Psoas muscle (tissue), 8 donors: ENCODE measurements around the gene TMEM119. TPM values are rescaled to one million over a fixed set of nuclear protein-coding genes. Genes with fewer than 3 reads are reported as not detected.

Source experiments
- ATAC-seq, 4 donors: fragments of 200-7000 bp; cut with Tn5 transposase; one replicate each; pipeline ENCODE4 v1.9.1; 2020; ENCODE audit warnings: moderate library complexity in 3 of 4, mild to moderate bottlenecking in 2 of 4
- DNase-seq, 2 donors: peaks; one replicate each; pipeline ENCODE4 v3.0.0-alpha.2; 2020
- H3K27ac ChIP-seq: fragments of 200-600 bp; one replicate; pipeline ENCODE4 v1.8.0; 2022
- H3K27me3 ChIP-seq, 3 donors: fragments of 200-600 bp in 1 of 3; one replicate each; pipeline versions ENCODE4 v1.6.1 to v1.8.0; 2013 to 2022; ENCODE audit warnings: low read length in 2 of 3, mild to moderate bottlenecking in 2 of 3, moderate library complexity in 1 of 3; ENCODE audit not compliant: insufficient read depth in 3 of 3
- H3K36me3 ChIP-seq, 2 donors: fragments of 200-600 bp in 1 of 2; one replicate each; pipeline versions ENCODE4 v1.6.1 to v1.8.0; 2013 to 2022; ENCODE audit warnings: low read depth in 1 of 2, mild to moderate bottlenecking in 1 of 2, moderate library complexity in 1 of 2; ENCODE audit not compliant: insufficient read depth in 1 of 2
- H3K4me1 ChIP-seq: fragments of 200-600 bp; one replicate; pipeline ENCODE4 v1.8.0; 2022
- H3K4me3 ChIP-seq: fragments of 200-600 bp; one replicate; pipeline ENCODE4 v1.8.0; 2022; ENCODE audit warnings: mild to moderate bottlenecking
- H3K9me3 ChIP-seq: fragments of 200-600 bp; one replicate; pipeline ENCODE4 v1.8.0; 2022
- WGBS, 3 donors: extraction: QIAGEN DNeasy Blood & Tissue Kit; methylation state at CpG; one replicate each; pipeline versions ENCODE4 v1.1.6 to v1.1.7; 2013; 5-methylcytosine and 5-hydroxymethylcytosine counted together
- intact Hi-C, 2 donors: fragments of 100-400 bp; cut with DNase I; formaldehyde crosslinking; loops; one replicate each; pipeline versions ENCODE4 v1.11.0 to v1.14.2; 2022
- polyA plus RNA-seq, 3 donors: library from polyadenylated mRNA; stranded (reverse); fragments of 200-250 nt; gene quantifications; one replicate each; pipeline ENCODE4 v1.2.3, GENCODE V29; 2013
- total RNA-seq, 4 donors: library from RNA; stranded (reverse); fragmentation: NEBNext Ultra II Directional in 2 of 4; extraction: Animal tissue kit (Norgen Biotek cat#: 25700) in 2 of 4; gene quantifications; one replicate each; pipeline versions ENCODE4 v1.2.1 to v1.2.4, GENCODE V29; 2021 to 2023
- TF ChIP-seq, protein P1 (sequence below): fragments of 200-600 bp; IDR thresholded peaks from one replicate; pipeline ENCODE4 v1.8.0; 2022; ENCODE audit warnings: antibody characterized with exemption
- donor health status: healthy with polysubstance abuse.
- donor health status: DM: no; HTN: no; CAD: no; lungs with moderate emphysema.
- donor health status: Bipolar disorder and iron deficiency.
- donor health status: healthy.
- donor health status: DM: yes; HTN: yes; CAD: no.
- donor health status: DM: no; HTN: no; CAD: no.
- donor health status: DM: no; HTN: no; CAD: no.
- donor health status: DM: yes; HTN: yes; CAD: no.

TMEM119 gene
- total and polyA plus RNA-seq, 7 donors: 0.25 to 2.6 (median 0.36) TPM

DNA sequence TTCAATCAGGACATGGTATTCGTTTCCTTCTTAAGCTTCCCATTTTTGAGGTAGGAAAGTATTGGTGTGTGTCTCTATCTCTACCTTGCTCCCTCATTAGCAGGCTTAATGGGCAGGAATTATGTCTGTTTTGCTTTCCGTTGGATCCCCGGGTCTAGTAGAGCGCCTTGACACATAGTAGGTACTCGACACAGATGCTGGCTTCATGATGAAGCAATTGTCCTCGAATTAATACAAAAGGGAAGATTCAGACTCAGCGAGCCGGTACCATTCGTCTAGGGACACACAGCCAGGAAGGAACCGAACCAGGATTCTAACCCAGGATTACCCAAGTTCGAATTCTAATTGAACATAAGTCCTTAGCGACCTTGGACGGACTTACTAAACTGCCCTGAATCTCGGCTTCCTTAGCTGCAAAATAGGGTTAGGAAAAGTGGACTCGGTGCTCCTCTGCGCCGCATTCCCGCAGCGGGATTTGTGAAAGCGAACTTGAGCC, 36.0 kb downstream of the TMEM119 start:
- DNase-seq (no peak), ATAC-seq (peak in 2 of 4 donors; percentile 4)
- Histone ChIP-seq H3K27ac (peak overlapping the region; percentile 97), H3K9me3 (no peaks in the 10 kb centered on the region), H3K4me1 (peaks cover 61% of the 10 kb centered on the region), H3K27me3 (no peaks in the 10 kb centered on the region), H3K4me3 (peak overlapping the region; percentile 76), H3K36me3 (peaks cover 12 to 42% of the 10 kb centered on the region in 2 donors)
- intact Hi-C loops: loop anchor here (5.0 to 10.0 kb wide), 4 partner anchors 243 to 530 kb away; partner anchors contain the start of genes SSH1 (in 2 of the 2) and ALKBH2 (in 1 of the 2)
- TF ChIP-seq, protein P1, sequence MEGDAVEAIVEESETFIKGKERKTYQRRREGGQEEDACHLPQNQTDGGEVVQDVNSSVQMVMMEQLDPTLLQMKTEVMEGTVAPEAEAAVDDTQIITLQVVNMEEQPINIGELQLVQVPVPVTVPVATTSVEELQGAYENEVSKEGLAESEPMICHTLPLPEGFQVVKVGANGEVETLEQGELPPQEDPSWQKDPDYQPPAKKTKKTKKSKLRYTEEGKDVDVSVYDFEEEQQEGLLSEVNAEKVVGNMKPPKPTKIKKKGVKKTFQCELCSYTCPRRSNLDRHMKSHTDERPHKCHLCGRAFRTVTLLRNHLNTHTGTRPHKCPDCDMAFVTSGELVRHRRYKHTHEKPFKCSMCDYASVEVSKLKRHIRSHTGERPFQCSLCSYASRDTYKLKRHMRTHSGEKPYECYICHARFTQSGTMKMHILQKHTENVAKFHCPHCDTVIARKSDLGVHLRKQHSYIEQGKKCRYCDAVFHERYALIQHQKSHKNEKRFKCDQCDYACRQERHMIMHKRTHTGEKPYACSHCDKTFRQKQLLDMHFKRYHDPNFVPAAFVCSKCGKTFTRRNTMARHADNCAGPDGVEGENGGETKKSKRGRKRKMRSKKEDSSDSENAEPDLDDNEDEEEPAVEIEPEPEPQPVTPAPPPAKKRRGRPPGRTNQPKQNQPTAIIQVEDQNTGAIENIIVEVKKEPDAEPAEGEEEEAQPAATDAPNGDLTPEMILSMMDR: no peak
- 1 to 2% (median 1%) methylated on average over 20 of the region's 20 CpGs for WGBS, 3 donors

DNA sequence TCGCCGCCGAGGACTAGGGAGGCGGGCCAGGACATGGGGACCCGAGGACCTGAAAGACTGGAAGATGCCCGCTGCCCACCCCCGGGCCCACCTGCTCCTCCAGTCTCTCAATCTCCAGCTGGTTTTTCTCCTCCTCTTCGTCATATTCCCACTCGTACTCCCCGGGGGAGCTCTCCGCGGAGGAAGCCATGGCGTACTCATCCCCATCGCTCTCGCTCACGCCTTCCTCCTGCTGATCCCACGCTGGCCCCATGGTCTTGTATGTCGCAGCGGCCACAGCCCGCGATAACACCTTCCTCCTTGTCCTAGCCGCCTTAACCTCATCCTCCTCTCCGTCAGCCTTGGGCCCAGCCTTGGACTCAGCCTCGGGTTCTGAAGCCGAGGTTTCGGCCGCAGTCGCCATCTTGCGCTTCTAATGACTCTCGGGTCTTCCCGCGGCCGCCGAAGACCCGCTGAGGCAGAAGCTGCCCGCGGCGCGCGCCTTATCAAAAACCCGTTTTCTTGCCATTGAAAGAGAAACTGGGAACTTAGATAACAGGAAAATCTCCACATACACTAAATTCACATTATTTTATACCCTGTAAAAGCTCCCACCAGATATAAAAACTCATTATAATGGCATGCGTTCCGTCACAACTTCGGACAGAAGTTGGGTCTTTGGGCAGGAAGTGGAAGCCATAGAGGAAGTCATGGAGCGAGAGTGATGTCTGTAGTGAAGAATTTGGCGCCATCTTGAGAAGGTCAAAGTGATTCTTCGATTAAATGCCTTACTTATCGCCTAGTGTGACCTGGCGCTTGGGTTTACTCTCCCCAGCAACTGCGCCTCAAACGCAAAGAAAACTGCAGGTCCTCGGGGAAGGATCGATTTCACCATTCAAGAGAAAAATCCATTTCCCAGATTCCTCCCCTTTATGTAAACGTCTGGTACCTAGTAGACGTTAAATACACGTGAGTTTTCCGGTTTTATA, 36.8 kb downstream of the TMEM119 start, which contains the start of gene SART3:
SART3 (minus strand) TSS at position 422 of the 968 bp plus-strand sequence; CDS start at position 403, 19 bp downstream.
- ATAC-seq: peak; percentile 61 to 79 (median 65)
- peaks cover 63% of the 10 kb centered on the region for H3K4me1 ChIP-seq

DNA sequence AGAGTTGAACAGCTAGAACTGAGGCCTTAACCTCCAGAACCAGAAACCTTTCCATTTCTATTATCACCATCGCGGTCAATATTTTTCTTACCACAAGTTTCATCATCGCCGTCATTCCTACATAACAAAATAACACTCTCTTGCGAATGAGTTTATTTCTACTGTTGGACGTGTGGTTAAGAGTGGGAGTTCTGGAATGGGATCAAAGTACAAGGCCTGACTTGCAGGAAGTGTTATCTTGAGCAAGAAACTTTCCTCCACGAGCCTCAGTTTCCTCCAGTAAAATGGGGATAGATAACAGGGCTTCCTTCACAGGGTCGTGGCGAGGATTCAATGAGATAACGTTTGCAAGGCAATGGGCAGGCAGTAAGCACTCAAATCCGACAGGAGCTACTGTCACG, 37.6 kb downstream of the TMEM119 start:
- Histone ChIP-seq H3K36me3 (peaks cover 12 to 35% of the 10 kb centered on the region in 2 donors), H3K4me1 (peaks cover 64% of the 10 kb centered on the region), H3K27me3 (no peaks in the 10 kb centered on the region), H3K9me3 (no peaks in the 10 kb centered on the region), H3K4me3 (peak overlapping the region; percentile 76), H3K27ac (peak overlapping the region; percentile 97)
- TF ChIP-seq, protein P1: no peak
- 1 to 2% (median 1%) methylated on average over 12 of the region's 12 CpGs for WGBS, 3 donors
- intact Hi-C loops: loop anchor here (5.0 to 10.0 kb wide), 4 partner anchors 244 to 532 kb away; partner anchors contain the start of genes SSH1 (in 2 of the 2) and ALKBH2 (in 1 of the 2)
- DNase-seq (no peak), ATAC-seq (no peak)

More for the DNA sequence above, 36.8 kb downstream of the TMEM119 start, which contains the start of gene SART3:
- H3K27ac ChIP-seq: peak within 1 kb of the TSS; percentile 97
- H3K27me3 ChIP-seq: no peaks in the 10 kb centered on the region
- peak; percentile 85 to 91 for DNase-seq
- WGBS, 3 donors: 0 to 1% (median 0%) methylated on average over 55 to 57 of the region's 57 CpGs
- peak within 1 kb of the TSS; percentile 76 for H3K4me3 ChIP-seq
- intact Hi-C loops: loop anchor here (5.0 to 10.0 kb wide), 4 partner anchors 244 to 531 kb away; partner anchors contain the start of genes SSH1 (in 2 of the 2) and ALKBH2 (in 1 of the 2)
- TF ChIP-seq, protein P1: no peak
- peaks cover 12 to 41% of the 10 kb centered on the region in 2 donors for H3K36me3 ChIP-seq
- no peaks in the 10 kb centered on the region for H3K9me3 ChIP-seq

DNA sequence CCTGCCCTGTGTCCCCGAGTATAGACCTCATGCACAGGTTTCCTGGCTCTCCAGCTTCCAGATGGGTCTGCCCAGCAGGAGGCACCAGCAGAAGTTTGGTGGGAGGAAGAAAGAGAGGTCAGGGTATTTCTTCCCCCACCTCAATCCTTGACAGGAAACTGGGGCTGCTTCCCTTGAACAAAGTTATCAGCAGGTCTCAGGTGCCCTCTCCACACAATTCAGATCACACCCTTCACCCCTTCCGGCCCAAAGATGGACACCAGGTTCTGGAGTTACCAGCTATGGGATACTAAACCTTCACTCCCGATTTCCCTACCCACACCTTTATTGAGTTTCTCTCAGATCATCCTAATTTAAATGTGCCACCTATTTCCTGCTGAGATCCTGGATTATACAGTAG, 38.1 kb downstream of the TMEM119 start:
- no peak for ATAC-seq
- Histone ChIP-seq H3K36me3 (peaks cover 8 to 32% of the 10 kb centered on the region in 2 donors), H3K4me1 (peaks cover 59% of the 10 kb centered on the region), H3K27me3 (no peaks in the 10 kb centered on the region), H3K4me3 (peak overlapping the region; percentile 76), H3K27ac (no peak overlapping the region), H3K9me3 (no peaks in the 10 kb centered on the region)
- no peak for DNase-seq
- TF ChIP-seq, protein P1: no peak
- 52 to 75% (median 59%) methylated on average over 3 of the region's 3 CpGs for WGBS, 3 donors
- intact Hi-C loops: loop anchor here (5.0 to 10.0 kb wide), 4 partner anchors 245 to 533 kb away; partner anchors contain the start of genes SSH1 (in 2 of the 2) and ALKBH2 (in 1 of the 2)
